Stomach (tissue), 4 donors: ENCODE measurements around the gene CD28.

Source experiments
- POLR2A ChIP-seq, 4 donors: fragments of 450-650 bp; IDR thresholded peaks; one replicate each; pipeline ENCODE4 v1.6.1; 2016; ENCODE audit warnings: antibody characterized with exemption in 4 of 4, control low read depth in 2 of 4, mild to moderate bottlenecking in 1 of 4, moderate library complexity in 1 of 4
- POLR2AphosphoS5 ChIP-seq, 3 donors: sonication (generic); formaldehyde crosslinking; IDR thresholded peaks; one replicate each; pipeline ENCODE4 v1.6.1; 2016; ENCODE audit warnings: antibody characterized with exemption in 3 of 3
- TF ChIP-seq, protein P1 (sequence below), 7 experiments: fragments of 450-650 bp in 4 of 7; fragments of 200-600 bp in 3 of 7; sonication (generic) in 3 of 7; IDR thresholded peaks; one replicate each; pipeline ENCODE4 v1.5.1; 2016 to 2019; ENCODE audit warnings: antibody characterized with exemption in 7 of 7, control low read depth in 2 of 7, mild to moderate bottlenecking in 1 of 7

DNA sequence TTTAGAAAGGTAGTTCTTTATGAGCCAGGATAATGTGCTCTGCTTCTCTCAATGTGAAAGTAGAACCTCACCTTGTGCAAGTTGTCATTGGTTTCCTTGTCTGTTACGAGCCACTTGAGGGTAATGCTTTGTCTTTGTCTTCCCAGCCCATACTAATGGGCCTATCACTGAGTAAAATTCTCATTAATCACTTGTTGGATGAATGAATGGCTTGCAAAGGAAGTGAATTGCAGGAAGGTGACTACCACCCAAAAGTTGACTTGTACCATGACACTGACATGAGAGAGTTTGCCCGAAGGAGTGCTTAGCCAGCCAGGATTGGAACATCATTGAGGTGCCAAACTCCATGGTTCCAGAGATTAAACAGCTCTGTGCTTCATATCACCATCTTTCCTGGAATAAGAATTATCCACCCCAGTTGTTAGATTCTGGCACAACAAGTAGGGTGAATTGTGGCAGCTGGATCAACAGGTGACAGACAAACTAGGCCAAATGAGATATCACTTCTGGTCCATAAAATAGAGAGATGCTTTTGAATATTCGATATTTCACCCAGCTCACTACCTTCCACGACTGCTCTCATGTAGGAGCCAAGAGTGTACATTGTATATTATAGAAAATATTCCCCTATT is 20.5 kb upstream of the CD28 start:
- TF ChIP-seq, protein P1, sequence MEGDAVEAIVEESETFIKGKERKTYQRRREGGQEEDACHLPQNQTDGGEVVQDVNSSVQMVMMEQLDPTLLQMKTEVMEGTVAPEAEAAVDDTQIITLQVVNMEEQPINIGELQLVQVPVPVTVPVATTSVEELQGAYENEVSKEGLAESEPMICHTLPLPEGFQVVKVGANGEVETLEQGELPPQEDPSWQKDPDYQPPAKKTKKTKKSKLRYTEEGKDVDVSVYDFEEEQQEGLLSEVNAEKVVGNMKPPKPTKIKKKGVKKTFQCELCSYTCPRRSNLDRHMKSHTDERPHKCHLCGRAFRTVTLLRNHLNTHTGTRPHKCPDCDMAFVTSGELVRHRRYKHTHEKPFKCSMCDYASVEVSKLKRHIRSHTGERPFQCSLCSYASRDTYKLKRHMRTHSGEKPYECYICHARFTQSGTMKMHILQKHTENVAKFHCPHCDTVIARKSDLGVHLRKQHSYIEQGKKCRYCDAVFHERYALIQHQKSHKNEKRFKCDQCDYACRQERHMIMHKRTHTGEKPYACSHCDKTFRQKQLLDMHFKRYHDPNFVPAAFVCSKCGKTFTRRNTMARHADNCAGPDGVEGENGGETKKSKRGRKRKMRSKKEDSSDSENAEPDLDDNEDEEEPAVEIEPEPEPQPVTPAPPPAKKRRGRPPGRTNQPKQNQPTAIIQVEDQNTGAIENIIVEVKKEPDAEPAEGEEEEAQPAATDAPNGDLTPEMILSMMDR (IDR thresholded peaks at IDR 0.05): no peak
- TF ChIP-seq POLR2A (IDR thresholded peaks at IDR 0.05) (no peak), POLR2AphosphoS5 (IDR thresholded peaks at IDR 0.05) (no peak)
